Stomach smooth muscle (tissue), 2 donors: ENCODE measurements around the gene UBLCP1.

Experiments used
- H3K27ac ChIP-seq: one replicate; pipeline ENCODE4 v1.7.0; 2013; ENCODE audit warnings: mild to moderate bottlenecking, low read length, inconsistent platforms
- H3K27me3 ChIP-seq, 2 donors: one replicate each; pipeline ENCODE4 v1.7.0; 2013; ENCODE audit warnings: low read length in 2 of 2; ENCODE audit not compliant: insufficient read depth in 2 of 2, control insufficient read depth in 1 of 2
- H3K36me3 ChIP-seq, 2 donors: one replicate each; pipeline ENCODE4 v1.7.0; 2013; ENCODE audit warnings: low read length in 2 of 2; ENCODE audit not compliant: control insufficient read depth in 2 of 2, insufficient read depth in 2 of 2
- H3K4me1 ChIP-seq: one replicate; pipeline ENCODE4 v1.7.0; 2013; ENCODE audit warnings: low read length; ENCODE audit not compliant: control insufficient read depth, insufficient read depth
- H3K4me3 ChIP-seq, 2 donors: one replicate each; pipeline ENCODE4 v1.7.0; 2013; ENCODE audit warnings: low read length in 2 of 2
- H3K9ac ChIP-seq, 2 donors: one replicate each; pipeline ENCODE4 v1.7.0; 2013; ENCODE audit warnings: low read length in 2 of 2, mild to moderate bottlenecking in 1 of 2
- H3K9me3 ChIP-seq, 2 donors: one replicate each; pipeline ENCODE4 v1.7.0; 2013; ENCODE audit warnings: low read length in 2 of 2; ENCODE audit not compliant: control insufficient read depth in 2 of 2
- donor health status: healthy.
- donor health status: Pancreatic carcinoma.

UBLCP1 gene

GRCh38 chr5:159330131-159330800 lies 67.2 kb downstream of the UBLCP1 start, which contains the start of gene IL12B:
TSS of gene IL12B (minus strand) at chr5:159330487. CDS start at chr5:159326782, 3,705 bp downstream.
- Histone ChIP-seq H3K9me3 (no peaks in the 10 kb centered on the region), H3K36me3 (no peaks in the 10 kb centered on the region), H3K4me1 (no peaks in the 10 kb centered on the region), H3K4me3 (peak within 1 kb of the TSS in 1 of 2 donors; percentile 40), H3K27ac (no peak within 1 kb of the TSS), H3K27me3 (peaks cover 8 to 20% of the 10 kb centered on the region in 2 donors), H3K9ac (no peak within 1 kb of the TSS)

- Histone ChIP-seq H3K4me3 (peak overlapping the region in 1 of 2 donors; percentile 58), H3K36me3 (no peaks in the 10 kb centered on the region), H3K4me1 (no peaks in the 10 kb centered on the region), H3K9me3 (no peaks in the 10 kb centered on the region), H3K27ac (no peak overlapping the region), H3K9ac (no peak overlapping the region), H3K27me3 (peaks cover 8 to 20% of the 10 kb centered on the region in 2 donors)
Measured at GRCh38 chr5:159331093-159331973, 68.2 kb downstream of the UBLCP1 start.

DNA sequence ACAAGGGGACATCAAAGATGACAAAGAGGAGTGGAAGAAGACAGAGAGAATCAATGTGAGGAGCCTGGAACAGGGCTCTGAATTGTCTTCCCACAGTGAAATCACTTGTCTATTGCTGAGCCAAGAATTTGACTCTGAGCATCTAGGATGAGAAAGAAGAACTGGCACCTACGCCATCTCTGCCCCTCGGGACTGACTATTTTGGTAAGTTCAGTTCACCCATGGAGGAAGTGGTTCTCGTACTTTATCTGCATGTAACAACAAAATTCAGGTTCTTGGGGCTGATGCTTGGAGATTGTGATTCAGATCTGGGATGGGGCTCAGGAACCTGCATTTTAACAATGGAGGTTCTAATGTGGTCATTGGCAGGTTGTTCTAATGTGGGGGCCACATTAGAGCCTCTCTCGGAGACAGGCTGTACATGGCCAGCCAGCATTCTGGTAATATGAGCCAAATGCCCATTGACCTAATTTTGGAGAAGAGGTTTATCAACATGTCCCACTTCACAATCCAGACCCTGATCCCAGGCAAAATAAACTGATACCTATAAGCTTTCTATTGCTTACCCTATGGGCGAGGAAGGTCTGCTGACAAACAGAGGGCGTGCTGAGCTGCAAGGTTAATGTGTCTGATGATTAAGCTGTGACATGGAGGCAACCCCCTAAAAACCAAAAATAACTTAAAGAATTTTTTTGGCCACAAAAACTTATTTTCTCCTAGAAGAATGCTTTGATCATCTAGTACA lies 69.9 kb downstream of the UBLCP1 start:
- no peaks in the 10 kb centered on the region for H3K9me3 ChIP-seq
- H3K4me1 ChIP-seq = no peaks in the 10 kb centered on the region
- no peak overlapping the region for H3K9ac ChIP-seq
- H3K4me3 ChIP-seq = no peak overlapping the region
- no peaks in the 10 kb centered on the region for H3K36me3 ChIP-seq
- peaks cover 8 to 17% of the 10 kb centered on the region in 2 donors for H3K27me3 ChIP-seq
- H3K27ac ChIP-seq = no peak overlapping the region

DNA sequence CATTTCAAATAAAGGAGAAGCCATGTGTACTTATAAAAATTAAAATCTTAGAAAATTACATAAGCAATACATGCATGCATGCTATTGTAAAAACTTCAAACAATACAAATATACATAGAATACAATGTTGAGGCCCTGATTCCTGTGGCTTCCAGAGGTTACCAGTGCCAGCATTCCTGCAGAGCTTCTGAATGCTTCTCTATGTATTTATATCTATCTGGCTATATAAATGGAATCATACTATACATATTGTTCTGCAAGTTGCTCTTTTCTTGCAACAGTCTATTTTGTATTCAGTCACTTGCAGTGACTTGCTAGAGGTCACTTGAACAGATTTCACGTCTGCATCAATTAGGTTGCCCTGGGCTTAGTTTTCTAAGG lies 70.4 kb downstream of the UBLCP1 start:
- no peak overlapping the region for H3K27ac ChIP-seq
- H3K27me3 ChIP-seq = peaks cover 8 to 15% of the 10 kb centered on the region in 2 donors
- no peaks in the 10 kb centered on the region for H3K36me3 ChIP-seq
- H3K4me3 ChIP-seq = no peak overlapping the region
- no peaks in the 10 kb centered on the region for H3K4me1 ChIP-seq
- H3K9me3 ChIP-seq = no peaks in the 10 kb centered on the region
- H3K9ac ChIP-seq = no peak overlapping the region
